Measurements from ENCODE around the gene PKHD1. TPM values are rescaled to one million over a fixed set of nuclear protein-coding genes. Genes with fewer than 3 reads are reported as not detected.
A peak's percentile ranks its signal among the peaks of the same experiment; 100 is the strongest.

Gene PKHD1
- total and polyA plus RNA-seq, 2 of the 13 experiments (the other 11 are each of a cell fraction or from before 2014, with no cell fraction given): 0.01 to 0.13 TPM

- peak; percentile 33; the same call in 1 of the 2 replicates for TF ChIP-seq HNF1A (IDR thresholded peaks at IDR 0.05; ENCODE audit: low read depth)
- no peak for TF ChIP-seq HNF1A (CRISPR knock-in tag; IDR thresholded peaks at IDR 0.05; ENCODE audit: borderline replicate concordance)
- 0 out of 2 replicates have a peak, but pooled peaks have one; percentile 2 for TF ChIP-seq HNF4A (CRISPR knock-in tag; IDR thresholded peaks at IDR 0.05)
Observed at GRCh38 chr6:52125139-52125538, 37.7 kb upstream of the PKHD1 start (continued).

- POLR2A ChIA-PET: no interaction called here
- H3K9me3 ChIP-seq (ENCODE audit: low read length): no peaks in the 10 kb centered on the region
- peak; percentile 34 for FAIRE-seq
- no peaks in the 10 kb centered on the region for H3K27me3 ChIP-seq (ENCODE audit: control insufficient read depth in 1 of 2, insufficient read depth in 2 of 2, low read length in 2 of 2)
- H3K79me2 ChIP-seq (ENCODE audit: insufficient read depth, low read length): no peaks in the 10 kb centered on the region
- no peak overlapping the region for H3K9ac ChIP-seq (ENCODE audit: insufficient read depth, low read depth, low read length)
- no peaks in the 10 kb centered on the region for H4K20me1 ChIP-seq (ENCODE audit: insufficient read depth, low read length)
- WGBS (ENCODE audit: low lambda C conversion rate): 56% methylated on average over 3 of the region's 3 CpGs
- peak overlapping the region; percentile 49 for H3K4me2 ChIP-seq (ENCODE audit: low read depth, low read length)
- no peak overlapping the region for H3K27ac ChIP-seq (ENCODE audit: extremely low read length, insufficient read depth, low read length)
- H3K4me3 ChIP-seq (replicated peaks in 1 of 3; ENCODE audit: insufficient read depth in 1 of 3, low read depth in 2 of 3, low read length in 3 of 3): no peak overlapping the region
- in situ Hi-C loops (cut with HindIII; ENCODE audit: extremely low pct_ligation_motif_present, low pct_unique_long_range_greater_than_20kb): no loop called here
- no peaks in the 10 kb centered on the region for H3K36me3 ChIP-seq (replicated peaks in 1 of 2; ENCODE audit: control insufficient read depth in 1 of 2, insufficient read depth in 2 of 2, low read length in 2 of 2)
- CTCF ChIA-PET (ENCODE audit: low intra/inter-chr PET ratio, low total read pairs): no interaction called here
- peak; percentile 87 for ATAC-seq
- no peak overlapping the region for H2AFZ ChIP-seq (ENCODE audit: low read length)
- no TSS peak for BruUV-seq (replicated peaks)
- intact Hi-C loops (cut with micrococcal nuclease; ENCODE audit: unreplicated experiment): no loop called here
- peak; percentile 8 for DNase-seq (ENCODE audit: low spot score)
- H3K4me1 ChIP-seq (ENCODE audit: insufficient read depth, low read length): peaks cover 19% of the 10 kb centered on the region
- no peak for TF ChIP-seq DMTF1 (CRISPR knock-in tag; IDR thresholded peaks at IDR 0.05)
- no peak for TF ChIP-seq SOX6 (IDR thresholded peaks at IDR 0.05)
- TF ChIP-seq SOX6 (CRISPR knock-in tag; IDR thresholded peaks at IDR 0.05): peak; percentile 10; the same call in 1 of the 2 replicates
- TF ChIP-seq MAFG (CRISPR knock-in tag; IDR thresholded peaks at IDR 0.05): no peak
- no peak for TF ChIP-seq ESRRA (CRISPR knock-in tag; IDR thresholded peaks at IDR 0.05; ENCODE audit: low read depth)
- TF ChIP-seq FOXO1 (CRISPR knock-in tag; IDR thresholded peaks at IDR 0.05): no peak
- peak; percentile 92 for TF ChIP-seq HOXA5 (CRISPR knock-in tag; IDR thresholded peaks at IDR 0.05)
- TF ChIP-seq MEIS2 (CRISPR knock-in tag; IDR thresholded peaks at IDR 0.05): peak; percentile 84; the same call in 1 of the 2 replicates
- 0 out of 2 replicates have a peak, but pooled peaks have one; percentile 16 for TF ChIP-seq ZNF710 (CRISPR knock-in tag; IDR thresholded peaks at IDR 0.05; ENCODE audit: borderline replicate concordance)
- 0 out of 2 replicates have a peak, but pooled peaks have one; percentile 17 for TF ChIP-seq HNF4A (CRISPR knock-in tag; IDR thresholded peaks at IDR 0.05)
Observed at GRCh38 chr6:52124126-52125121, 37.0 kb upstream of the PKHD1 start.

Data from HepG2 (cell line).